Stomach (tissue), 4 donors: ENCODE measurements around the gene L3MBTL3.

Source experiments
- CTCF ChIP-seq, 7 experiments: fragments of 450-650 bp in 4 of 7; fragments of 200-600 bp in 3 of 7; sonication (generic) in 3 of 7; IDR thresholded peaks; one replicate each; pipeline ENCODE4 v1.5.1; 2016 to 2019; ENCODE audit warnings: antibody characterized with exemption in 7 of 7, control low read depth in 2 of 7, mild to moderate bottlenecking in 1 of 7
- POLR2AphosphoS5 ChIP-seq, 3 donors: sonication (generic); formaldehyde crosslinking; IDR thresholded peaks; one replicate each; pipeline ENCODE4 v1.6.1; 2016; ENCODE audit warnings: antibody characterized with exemption in 3 of 3

- TF ChIP-seq CTCF (IDR thresholded peaks at IDR 0.05) (no peak), POLR2AphosphoS5 (IDR thresholded peaks at IDR 0.05) (no peak)
Observed at GRCh38 chr6:130187335-130188206, 169.2 kb downstream of the L3MBTL3 start.
